HG02840 (cell line): ENCODE data around the gene PMP22.

Source experiments
- ATAC-seq: cut with Tn5 transposase; IDR thresholded peaks from one replicate; pipeline ENCODE4 v1.9.1; 2021; ENCODE audit warnings: mild to moderate bottlenecking, moderate library complexity, moderate number of reproducible peaks; ENCODE audit not compliant: unreplicated experiment, low FRiP score

Gene PMP22

GRCh38 chr17:15278380-15278779 lies 13.3 kb upstream of the PMP22 start:
- no peak for ATAC-seq

- no peak for ATAC-seq
Measured at GRCh38 chr17:15274017-15274416, 8.9 kb upstream of the PMP22 start.

- no peak for ATAC-seq
Measured at GRCh38 chr17:15273141-15273793, 8.1 kb upstream of the PMP22 start.

- no peak for ATAC-seq
Measured at GRCh38 chr17:15271741-15272140, 6.6 kb upstream of the PMP22 start.

GRCh38 chr17:15270628-15271381 lies 5.7 kb upstream of the PMP22 start:
- ATAC-seq = no peak

- ATAC-seq = no peak
Measured at GRCh38 chr17:15269780-15270089, 4.6 kb upstream of the PMP22 start.

GRCh38 chr17:15269087-15269779 lies 4.1 kb upstream of the PMP22 start:
- ATAC-seq = no peak

GRCh38 chr17:15268461-15268860 lies 3.3 kb upstream of the PMP22 start:
- ATAC-seq = no peak

- ATAC-seq = no peak
Measured at GRCh38 chr17:15267996-15268395, 2.9 kb upstream of the PMP22 start.

GRCh38 chr17:15266325-15267125 lies 1.4 kb upstream of the PMP22 start:
- ATAC-seq = no peak

- no peak for ATAC-seq
Measured at GRCh38 chr17:15264542-15264941, 584 bp downstream of the PMP22 start.

- ATAC-seq = no peak
Measured at GRCh38 chr17:15263680-15264079, 1.4 kb downstream of the PMP22 start.

- no peak for ATAC-seq
Measured at GRCh38 chr17:15263206-15263579, 1.9 kb downstream of the PMP22 start.

- no peak for ATAC-seq
Measured at GRCh38 chr17:15262291-15263205, 2.6 kb downstream of the PMP22 start.

GRCh38 chr17:15261802-15262290 lies 3.3 kb downstream of the PMP22 start:
- no peak for ATAC-seq

- ATAC-seq = no peak
Measured at GRCh38 chr17:15261258-15261801, 3.8 kb downstream of the PMP22 start.

- no peak for ATAC-seq
Measured at GRCh38 chr17:15260376-15261257, 4.5 kb downstream of the PMP22 start.

GRCh38 chr17:15257796-15258512 lies 7.2 kb downstream of the PMP22 start:
- no peak for ATAC-seq
